ENCODE data around the gene TRIM56.
A peak's percentile ranks its signal among the peaks of the same experiment; 100 is the strongest.
"Not testable (repeated sequence)": the region's sequence is repeated elsewhere in the genome, so short reads cannot be mapped to it uniquely, and the experiment has no call there.

The TRIM56 gene

GRCh38 chr7:101088858-101089529 is 3.7 kb downstream of the TRIM56 start:
- H2AFZ ChIP-seq (ENCODE audit: low read depth, low read length), result no peak overlapping the region
- peak overlapping the region; percentile 49 for H4K8ac ChIP-seq (ENCODE audit: low read length)
- no peaks in the 10 kb centered on the region for H3K27me3 ChIP-seq (ENCODE audit: control insufficient read depth in 1 of 2, insufficient read depth in 1 of 2, low read length in 2 of 2)
- peak overlapping the region; percentile 74 for H4K91ac ChIP-seq (ENCODE audit: low read length)
- no peak overlapping the region for H3K4me3 ChIP-seq (ENCODE audit: insufficient read depth in 1 of 2, low read depth in 1 of 2, low read length in 2 of 2)
- no peak for DNase-seq
- no peak overlapping the region for H2BK5ac ChIP-seq (ENCODE audit: low read depth, low read length, poor library complexity, severe bottlenecking)
- H3K14ac ChIP-seq (ENCODE audit: low read length in 2 of 2), result no peak overlapping the region
- H3K9ac ChIP-seq (ENCODE audit: low read length), result no peak overlapping the region
- no peak overlapping the region for H3K4ac ChIP-seq (ENCODE audit: low read depth in 1 of 2, low read length in 2 of 2)
- H3K79me1 ChIP-seq (replicated peaks; ENCODE audit: low read length, poor library complexity, severe bottlenecking), result peaks cover 20% of the 10 kb centered on the region
- WGBS, result 98% methylated on average over 41 of the region's 41 CpGs
- H3K23ac ChIP-seq (ENCODE audit: low read length in 2 of 2), result no peak overlapping the region
- no peak overlapping the region for H2BK120ac ChIP-seq (ENCODE audit: low read depth, low read length)
- peaks cover 28 to 50% of the 10 kb centered on the region in 2 experiments for H3K36me3 ChIP-seq (ENCODE audit: control insufficient read depth in 1 of 2, insufficient read depth in 2 of 2, low read depth in 1 of 2, low read length in 2 of 2)
- H2BK15ac ChIP-seq (ENCODE audit: low read depth, poor library complexity, severe bottlenecking), result no peak overlapping the region
- no peak overlapping the region for H3K18ac ChIP-seq (ENCODE audit: low read depth in 1 of 2, low read length in 2 of 2)
- H3K4me1 ChIP-seq (ENCODE audit: control insufficient read depth, insufficient read depth, low read depth, low read length), result peaks cover 30% of the 10 kb centered on the region
- no peaks in the 10 kb centered on the region for H3K9me3 ChIP-seq (ENCODE audit: control insufficient read depth, low read length)
- no peak overlapping the region for H2BK12ac ChIP-seq (ENCODE audit: low read length in 2 of 2)
- H3K27ac ChIP-seq (ENCODE audit: low read length, poor library complexity, severe bottlenecking), result no peak overlapping the region
- no peak overlapping the region for H2AK5ac ChIP-seq (ENCODE audit: low read length, severe bottlenecking)
- H3K4me2 ChIP-seq (ENCODE audit: low read length, poor library complexity, severe bottlenecking), result no peak overlapping the region

DNA sequence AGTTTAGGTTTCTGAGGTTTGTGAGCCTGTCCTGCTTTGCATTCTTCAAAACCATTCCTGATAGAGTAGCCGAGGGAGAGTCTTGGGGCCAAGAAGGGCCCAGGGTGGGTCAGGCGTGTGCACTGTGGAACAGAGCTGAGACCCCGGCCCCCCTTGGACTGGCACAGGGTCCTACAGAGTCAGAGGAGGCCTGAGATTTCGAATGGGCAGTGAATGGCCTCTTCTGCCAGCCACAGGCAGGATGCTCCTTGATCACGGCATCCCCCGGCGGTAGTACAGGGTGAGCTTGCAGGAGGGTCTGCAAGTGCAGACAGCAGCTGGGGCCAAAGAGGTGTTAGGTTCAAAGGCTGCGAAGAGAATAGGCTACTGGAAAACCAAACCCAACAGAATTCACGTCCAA is 4.6 kb downstream of the TRIM56 start:
- Histone ChIP-seq H3K27ac (ENCODE audit: low read length, poor library complexity, severe bottlenecking) (no peak overlapping the region), H2BK12ac (ENCODE audit: low read length in 2 of 2) (no peak overlapping the region), H3K4me1 (ENCODE audit: control insufficient read depth, insufficient read depth, low read depth, low read length) (peaks cover 34% of the 10 kb centered on the region), H4K8ac (ENCODE audit: low read length) (no peak overlapping the region), H3K14ac (ENCODE audit: low read length in 2 of 2) (no peak overlapping the region), H3K9ac (ENCODE audit: low read length) (no peak overlapping the region), H2AFZ (ENCODE audit: low read depth, low read length) (no peak overlapping the region), H3K4me2 (ENCODE audit: low read length, poor library complexity, severe bottlenecking) (no peak overlapping the region), H3K4ac (ENCODE audit: low read depth in 1 of 2, low read length in 2 of 2) (no peak overlapping the region), H3K79me1 (replicated peaks; ENCODE audit: low read length, poor library complexity, severe bottlenecking) (peaks cover 21% of the 10 kb centered on the region), H2BK5ac (ENCODE audit: low read depth, low read length, poor library complexity, severe bottlenecking) (no peak overlapping the region), H3K36me3 (ENCODE audit: control insufficient read depth in 1 of 2, insufficient read depth in 2 of 2, low read depth in 1 of 2, low read length in 2 of 2) (peaks cover 28 to 50% of the 10 kb centered on the region in 2 experiments), H2BK15ac (ENCODE audit: low read depth, poor library complexity, severe bottlenecking) (no peak overlapping the region), H3K23ac (ENCODE audit: low read length in 2 of 2) (no peak overlapping the region), H3K9me3 (ENCODE audit: control insufficient read depth, low read length) (no peaks in the 10 kb centered on the region), H2AK5ac (ENCODE audit: low read length, severe bottlenecking) (no peak overlapping the region), H2BK120ac (ENCODE audit: low read depth, low read length) (no peak overlapping the region), H3K4me3 (ENCODE audit: insufficient read depth in 1 of 2, low read depth in 1 of 2, low read length in 2 of 2) (no peak overlapping the region), H4K91ac (ENCODE audit: low read length) (no peak overlapping the region), H3K27me3 (ENCODE audit: control insufficient read depth in 1 of 2, insufficient read depth in 1 of 2, low read length in 2 of 2) (no peaks in the 10 kb centered on the region), H3K18ac (ENCODE audit: low read depth in 1 of 2, low read length in 2 of 2) (no peak overlapping the region)
- WGBS, result 97% methylated on average over 7 of the region's 9 CpGs
- no peak for DNase-seq

GRCh38 chr7:101092266-101092905 is 7.1 kb downstream of the TRIM56 start:
- not testable (repeated sequence) for H3K27me3 ChIP-seq (ENCODE audit: control insufficient read depth in 1 of 2, insufficient read depth in 1 of 2, low read length in 2 of 2); H3K4me3 ChIP-seq (ENCODE audit: insufficient read depth in 1 of 2, low read depth in 1 of 2, low read length in 2 of 2); H3K27ac ChIP-seq (ENCODE audit: low read length, poor library complexity, severe bottlenecking); H2AK5ac ChIP-seq (ENCODE audit: low read length, severe bottlenecking); H4K8ac ChIP-seq (ENCODE audit: low read length); H3K14ac ChIP-seq (ENCODE audit: low read length in 2 of 2); H3K4me2 ChIP-seq (ENCODE audit: low read length, poor library complexity, severe bottlenecking); H2BK120ac ChIP-seq (ENCODE audit: low read depth, low read length); H2AFZ ChIP-seq (ENCODE audit: low read depth, low read length); H3K4ac ChIP-seq (ENCODE audit: low read depth in 1 of 2, low read length in 2 of 2); H3K23ac ChIP-seq (ENCODE audit: low read length in 2 of 2); H3K9ac ChIP-seq (ENCODE audit: low read length); H2BK15ac ChIP-seq (ENCODE audit: low read depth, poor library complexity, severe bottlenecking); DNase-seq; H3K18ac ChIP-seq (ENCODE audit: low read depth in 1 of 2, low read length in 2 of 2); H3K9me3 ChIP-seq (ENCODE audit: control insufficient read depth, low read length); H2BK5ac ChIP-seq (ENCODE audit: low read depth, low read length, poor library complexity, severe bottlenecking); H2BK12ac ChIP-seq (ENCODE audit: low read length in 2 of 2); H4K91ac ChIP-seq (ENCODE audit: low read length)
- Histone ChIP-seq H3K4me1 (ENCODE audit: control insufficient read depth, insufficient read depth, low read depth, low read length) (peaks cover 26% of the 10 kb centered on the region), H3K79me1 (replicated peaks; ENCODE audit: low read length, poor library complexity, severe bottlenecking) (peaks cover 27% of the 10 kb centered on the region), H3K36me3 (ENCODE audit: control insufficient read depth in 1 of 2, insufficient read depth in 2 of 2, low read depth in 1 of 2, low read length in 2 of 2) (peaks cover 23 to 41% of the 10 kb centered on the region in 2 experiments)
- WGBS, result 96% methylated on average over 32 of the region's 53 CpGs

DNA sequence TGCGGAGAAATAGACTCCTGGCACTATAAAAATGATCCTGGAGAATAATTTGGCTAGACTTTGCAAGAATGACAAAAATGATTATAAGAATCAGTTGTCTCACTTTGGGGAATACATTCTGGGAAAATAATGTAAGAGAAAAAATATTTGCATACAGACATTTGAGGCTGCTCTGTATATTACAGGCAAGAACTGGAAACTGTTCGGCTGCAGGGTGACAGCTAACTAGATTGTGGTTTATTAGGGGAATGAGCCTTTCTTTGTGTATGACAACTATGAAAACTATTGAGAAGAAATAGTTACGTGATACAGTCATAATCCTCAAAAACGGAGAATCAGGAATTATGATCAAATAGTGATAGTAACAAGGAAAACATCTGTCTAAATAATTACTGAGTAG is 8.6 kb downstream of the TRIM56 start:
- no peak overlapping the region for H3K4me3 ChIP-seq (ENCODE audit: insufficient read depth in 1 of 2, low read depth in 1 of 2, low read length in 2 of 2)
- no peak overlapping the region for H3K4ac ChIP-seq (ENCODE audit: low read depth in 1 of 2, low read length in 2 of 2)
- no peak overlapping the region for H2AK5ac ChIP-seq (ENCODE audit: low read length, severe bottlenecking)
- H3K9me3 ChIP-seq (ENCODE audit: control insufficient read depth, low read length), result no peaks in the 10 kb centered on the region
- H2BK5ac ChIP-seq (ENCODE audit: low read depth, low read length, poor library complexity, severe bottlenecking), result no peak overlapping the region
- H2BK120ac ChIP-seq (ENCODE audit: low read depth, low read length), result no peak overlapping the region
- H3K23ac ChIP-seq (ENCODE audit: low read length in 2 of 2), result no peak overlapping the region
- peaks cover 20% of the 10 kb centered on the region for H3K79me1 ChIP-seq (replicated peaks; ENCODE audit: low read length, poor library complexity, severe bottlenecking)
- H3K14ac ChIP-seq (ENCODE audit: low read length in 2 of 2), result no peak overlapping the region
- DNase-seq, result peak; percentile 70
- no peak overlapping the region for H4K91ac ChIP-seq (ENCODE audit: low read length)
- no peaks in the 10 kb centered on the region for H3K27me3 ChIP-seq (ENCODE audit: control insufficient read depth in 1 of 2, insufficient read depth in 1 of 2, low read length in 2 of 2)
- H3K36me3 ChIP-seq (ENCODE audit: control insufficient read depth in 1 of 2, insufficient read depth in 2 of 2, low read depth in 1 of 2, low read length in 2 of 2), result peaks cover 15 to 26% of the 10 kb centered on the region in 2 experiments
- WGBS, result 31% methylated on average over 4 of the region's 4 CpGs
- H3K27ac ChIP-seq (ENCODE audit: low read length, poor library complexity, severe bottlenecking), result peak overlapping the region; percentile 67
- H2BK12ac ChIP-seq (ENCODE audit: low read length in 2 of 2), result no peak overlapping the region
- peak overlapping the region; percentile 87 for H3K9ac ChIP-seq (ENCODE audit: low read length)
- peaks cover 21% of the 10 kb centered on the region for H3K4me1 ChIP-seq (ENCODE audit: control insufficient read depth, insufficient read depth, low read depth, low read length)
- no peak overlapping the region for H4K8ac ChIP-seq (ENCODE audit: low read length)
- no peak overlapping the region for H3K4me2 ChIP-seq (ENCODE audit: low read length, poor library complexity, severe bottlenecking)
- H3K18ac ChIP-seq (ENCODE audit: low read depth in 1 of 2, low read length in 2 of 2), result no peak overlapping the region
- no peak overlapping the region for H2BK15ac ChIP-seq (ENCODE audit: low read depth, poor library complexity, severe bottlenecking)
- no peak overlapping the region for H2AFZ ChIP-seq (ENCODE audit: low read depth, low read length)
